Fibroblast of skin of abdomen (primary cell): ENCODE data around the gene DNAH7.
"Not testable (repeated sequence)": the region's sequence is repeated elsewhere in the genome, so short reads cannot be mapped to it uniquely, and the experiment has no call there.

ENCODE experiments used
- DNase-seq: peaks from one replicate; pipeline ENCODE4 v3.0.0-alpha.2; 2013

Gene DNAH7

GRCh38 chr2:195961873-195962272 lies 106.8 kb downstream of the DNAH7 start:
- no peak for DNase-seq

- no peak for DNase-seq
Observed at GRCh38 chr2:195959341-195959740, 109.3 kb downstream of the DNAH7 start.

- no peak for DNase-seq
Observed at GRCh38 chr2:195956725-195957124, 111.9 kb downstream of the DNAH7 start.

- DNase-seq: no peak
Observed at GRCh38 chr2:195945056-195945455, 123.6 kb downstream of the DNAH7 start.

GRCh38 chr2:195937176-195937575 lies 131.5 kb downstream of the DNAH7 start:
- DNase-seq: no peak

GRCh38 chr2:195934484-195934883 lies 134.2 kb downstream of the DNAH7 start:
- DNase-seq: no peak

- DNase-seq: no peak
Observed at GRCh38 chr2:195929531-195929930, 139.1 kb downstream of the DNAH7 start.

- DNase-seq: no peak
Observed at GRCh38 chr2:195925120-195925519, 143.5 kb downstream of the DNAH7 start.

GRCh38 chr2:195923889-195924288 lies 144.7 kb downstream of the DNAH7 start:
- no peak for DNase-seq

GRCh38 chr2:195917021-195917600 lies 151.5 kb downstream of the DNAH7 start:
- DNase-seq: not testable (repeated sequence)

- DNase-seq: no peak
Observed at GRCh38 chr2:195912079-195912478, 156.6 kb downstream of the DNAH7 start.

GRCh38 chr2:195910570-195910969 lies 158.1 kb downstream of the DNAH7 start:
- DNase-seq: no peak

- DNase-seq: no peak
Observed at GRCh38 chr2:195909926-195910325, 158.7 kb downstream of the DNAH7 start.

- no peak for DNase-seq
Observed at GRCh38 chr2:195907474-195907873, 161.2 kb downstream of the DNAH7 start.

GRCh38 chr2:195903956-195904355 lies 164.7 kb downstream of the DNAH7 start:
- DNase-seq: peak; percentile 79

- DNase-seq: no peak
Observed at GRCh38 chr2:195902857-195903256, 165.8 kb downstream of the DNAH7 start.

GRCh38 chr2:195899226-195899625 lies 169.4 kb downstream of the DNAH7 start:
- DNase-seq: peak; percentile 49

GRCh38 chr2:195898505-195899191 lies 170.0 kb downstream of the DNAH7 start:
- peak; percentile 100 for DNase-seq

GRCh38 chr2:195891081-195891480 lies 177.6 kb downstream of the DNAH7 start:
- DNase-seq: no peak

GRCh38 chr2:195879153-195879552 lies 189.5 kb downstream of the DNAH7 start:
- no peak for DNase-seq

- peak; percentile 69 for DNase-seq
Observed at GRCh38 chr2:195871326-195871725, 197.3 kb downstream of the DNAH7 start.

- DNase-seq: no peak
Observed at GRCh38 chr2:195864316-195864715, 204.3 kb downstream of the DNAH7 start.

- no peak for DNase-seq
Observed at GRCh38 chr2:195863564-195863963, 205.1 kb downstream of the DNAH7 start.

GRCh38 chr2:195863121-195863520 lies 205.5 kb downstream of the DNAH7 start:
- DNase-seq: no peak

GRCh38 chr2:195861821-195862220 lies 206.8 kb downstream of the DNAH7 start:
- peak; percentile 91 for DNase-seq
